Endodermal cell (in vitro differentiated cells): ENCODE data around the gene PAQR6. TPM values are rescaled to one million over a fixed set of nuclear protein-coding genes. Genes with fewer than 3 reads are reported as not detected.

ENCODE experiments used
- DNase-seq: peaks from one replicate; pipeline ENCODE4 v3.0.0-alpha.2; 2017
- H3K27ac ChIP-seq: 2 replicates; pipeline ENCODE4 v1.5.1; 2013; ENCODE audit warnings: mild to moderate bottlenecking, low read depth, low read length, moderate library complexity
- H3K27me3 ChIP-seq: 2 replicates; pipeline ENCODE4 v1.6.1; 2013; ENCODE audit warnings: mild to moderate bottlenecking, low read length, moderate library complexity; ENCODE audit not compliant: insufficient read depth, control insufficient read depth, poor library complexity, severe bottlenecking
- H3K36me3 ChIP-seq: 2 replicates; pipeline ENCODE4 v1.7.0; 2013; ENCODE audit warnings: mild to moderate bottlenecking, low read length, moderate library complexity; ENCODE audit not compliant: control insufficient read depth, insufficient read depth
- H3K4me1 ChIP-seq: one replicate; pipeline ENCODE4 v1.7.0; 2013; ENCODE audit warnings: low read length; ENCODE audit not compliant: control insufficient read depth, insufficient read depth
- H3K4me3 ChIP-seq: 2 replicates; pipeline ENCODE4 v1.5.1; 2013; ENCODE audit warnings: mild to moderate bottlenecking, low read length, moderate library complexity
- H3K9ac ChIP-seq: 2 replicates; pipeline ENCODE4 v1.6.1; 2013; ENCODE audit warnings: mild to moderate bottlenecking, low read length, moderate library complexity; ENCODE audit not compliant: poor library complexity, severe bottlenecking; ENCODE audit errors: extremely low read depth
- H3K9me3 ChIP-seq: 2 replicates; pipeline ENCODE4 v1.6.1; 2013; ENCODE audit warnings: mild to moderate bottlenecking, low read length, moderate library complexity; ENCODE audit not compliant: control insufficient read depth
- H3K27ac Mint-ChIP-seq: 2 replicates; pipeline ENCODE4 v1.8.0; 2020; ENCODE audit warnings: mixed read lengths
- H3K27me3 Mint-ChIP-seq: 2 replicates; pipeline ENCODE4 v1.8.0; 2021; ENCODE audit warnings: mild to moderate bottlenecking, mixed read lengths; ENCODE audit not compliant: insufficient read depth
- H3K36me3 Mint-ChIP-seq: 2 replicates; pipeline ENCODE4 v1.8.0; 2020; ENCODE audit warnings: low read depth, mixed read lengths
- H3K4me1 Mint-ChIP-seq: 2 replicates; pipeline ENCODE4 v1.8.0; 2020; ENCODE audit warnings: mixed read lengths
- H3K4me3 Mint-ChIP-seq: 2 replicates; pipeline ENCODE4 v1.8.0; 2020; ENCODE audit warnings: mild to moderate bottlenecking, moderate library complexity, mixed read lengths
- H3K9me3 Mint-ChIP-seq: 2 replicates; pipeline ENCODE4 v1.8.0; 2020; ENCODE audit warnings: mild to moderate bottlenecking, mixed read lengths
- CTCF ChIP-seq: fragments of 200-600 bp; sonication (generic); conservative IDR thresholded peaks from 2 replicates; pipeline ENCODE4 v1.5.0; 2021; ENCODE audit warnings: antibody characterized with exemption, mild to moderate bottlenecking
- WGBS, 2 experiments: methylation state at CpG; one replicate each; pipeline versions ENCODE4 v1.1.5 to v1.1.7; 2013; ENCODE audit warnings: missing lambda C conversion rate in 2 of 2, mixed read lengths in 1 of 2; ENCODE audit not compliant: insufficient coverage in 1 of 2, insufficient read length in 1 of 2; 5-methylcytosine and 5-hydroxymethylcytosine counted together
- total RNA-seq, 2 donors: library from RNA; stranded (reverse); fragmentation: NEBNext Ultra II Directional in 1 of 2; extraction: Animal tissue kit (Norgen Biotek cat#: 25700) in 1 of 2; gene quantifications; 2 replicates in 1 of 2; 3 replicates in 1 of 2; pipeline ENCODE4 v1.2.1, GENCODE V29; 2021

Gene PAQR6
- total RNA-seq, 2 donors from 2014 or later, result 12.2 to 16.4 TPM

DNA sequence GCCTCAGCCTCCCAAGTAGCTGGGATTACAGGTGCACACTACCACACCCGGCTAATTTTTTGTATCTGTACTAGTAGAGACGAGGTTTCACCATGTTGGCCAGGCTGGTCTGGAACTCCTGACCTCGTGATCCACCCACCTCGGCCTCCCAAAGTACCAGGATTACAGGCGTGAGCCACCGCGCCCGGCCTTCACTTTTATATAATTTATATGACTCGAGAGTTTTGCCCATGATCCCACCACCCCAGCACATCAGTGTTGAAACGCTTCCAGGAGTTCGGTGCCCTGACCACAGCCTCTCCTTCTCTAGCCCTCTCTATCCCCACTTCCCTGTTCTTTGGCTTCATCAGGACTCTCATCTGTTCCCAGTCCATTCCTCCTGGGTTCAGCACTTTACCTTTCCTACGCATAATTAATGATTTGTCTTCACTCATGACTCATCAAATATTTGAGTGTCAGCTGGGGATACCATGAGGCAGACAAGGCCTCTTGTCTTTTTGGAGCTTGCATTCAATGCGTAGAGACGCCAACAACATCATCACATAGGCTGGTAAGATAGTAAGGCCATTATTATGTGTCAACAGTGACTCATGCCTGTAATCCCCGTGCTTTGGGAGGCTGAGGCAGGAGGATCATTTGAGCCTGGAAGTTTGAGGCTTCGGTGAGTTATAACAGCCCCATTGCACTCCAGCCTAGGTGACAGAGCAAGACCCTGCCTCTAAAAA lies 33.7 kb downstream of the PAQR6 start:
- Mint-ChIP-seq H3K27ac (peak overlapping the region; percentile 86), H3K36me3 (peaks cover 52% of the 10 kb centered on the region), H3K4me3 (peak overlapping the region; percentile 89), H3K9me3 (no peaks in the 10 kb centered on the region), H3K4me1 (peaks cover 25% of the 10 kb centered on the region), H3K27me3 (no peaks in the 10 kb centered on the region)
- 89 to 93% methylated on average over 15 to 16 of the region's 16 CpGs for WGBS, 2 experiments
- no peaks in the 10 kb centered on the region for H3K9me3 ChIP-seq
- H3K27me3 ChIP-seq, result no peaks in the 10 kb centered on the region
- H3K4me3 ChIP-seq, result peak overlapping the region; percentile 89
- peak; percentile 47 for DNase-seq
- no peak overlapping the region for H3K27ac ChIP-seq
- no peak overlapping the region for H3K9ac ChIP-seq
- H3K36me3 ChIP-seq, result peaks cover 41% of the 10 kb centered on the region
- TF ChIP-seq CTCF, result no peak
- no peaks in the 10 kb centered on the region for H3K4me1 ChIP-seq

DNA sequence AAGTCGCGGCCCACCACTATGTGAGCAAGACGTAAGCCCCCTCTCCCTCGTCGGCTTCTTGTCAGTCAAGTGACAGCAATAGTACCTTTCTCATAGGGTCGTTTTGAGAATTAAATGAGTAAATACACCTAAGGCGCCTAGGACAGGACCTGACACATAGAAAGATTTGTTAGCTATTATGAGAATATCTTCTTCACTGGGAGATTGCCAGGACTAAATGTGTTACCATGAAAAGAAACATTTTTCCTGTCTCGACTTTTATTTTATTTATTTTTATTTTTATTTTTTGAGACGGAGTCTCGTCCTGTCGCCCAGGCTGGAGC lies 34.3 kb downstream of the PAQR6 start:
- Mint-ChIP-seq H3K27me3 (no peaks in the 10 kb centered on the region), H3K4me3 (peak overlapping the region; percentile 89), H3K9me3 (no peaks in the 10 kb centered on the region), H3K4me1 (peaks cover 31% of the 10 kb centered on the region), H3K36me3 (peaks cover 56% of the 10 kb centered on the region), H3K27ac (peak overlapping the region; percentile 100)
- WGBS, 2 experiments, result 35 to 50% methylated on average over 6 to 10 of the region's 11 CpGs
- no peaks in the 10 kb centered on the region for H3K27me3 ChIP-seq
- H3K4me3 ChIP-seq, result peak overlapping the region; percentile 89
- no peaks in the 10 kb centered on the region for H3K9me3 ChIP-seq
- H3K27ac ChIP-seq, result peak overlapping the region; percentile 95
- no peak for TF ChIP-seq CTCF
- H3K9ac ChIP-seq, result peak overlapping the region; percentile 94
- H3K36me3 ChIP-seq, result peaks cover 43% of the 10 kb centered on the region
- H3K4me1 ChIP-seq, result no peaks in the 10 kb centered on the region
- no peak for DNase-seq

GRCh38 chr1:156212833-156213643 lies 34.8 kb downstream of the PAQR6 start, which contains the start of gene PMF1:
Gene PMF1, plus strand, starts transcription at chr1:156213007. Its CDS starts 9 bp downstream, at chr1:156213016.
- Histone ChIP-seq H3K4me3 (peak within 1 kb of the TSS; percentile 89), H3K9ac (peak within 1 kb of the TSS; percentile 94), H3K27me3 (no peaks in the 10 kb centered on the region), H3K36me3 (peaks cover 47% of the 10 kb centered on the region), H3K27ac (peak within 1 kb of the TSS; percentile 95), H3K4me1 (no peaks in the 10 kb centered on the region), H3K9me3 (no peaks in the 10 kb centered on the region)
- WGBS, 2 experiments, result 0% methylated on average over 29 to 61 of the region's 61 CpGs
- Mint-ChIP-seq H3K27me3 (no peaks in the 10 kb centered on the region), H3K36me3 (peaks cover 56% of the 10 kb centered on the region), H3K9me3 (no peaks in the 10 kb centered on the region), H3K4me3 (peak within 1 kb of the TSS; percentile 89), H3K4me1 (peaks cover 30% of the 10 kb centered on the region), H3K27ac (peak within 1 kb of the TSS; percentile 100)
- peak; percentile 99 for DNase-seq
- TF ChIP-seq CTCF, result no peak
